Activated CD8-positive, alpha-beta memory T cell treated with anti-CD3 and anti-CD28 coated beads, Interleukin-2, amount 50 U/mL, for 24 hours (primary cell): Measurements from ENCODE around the gene PSMB11.

Source experiments
- DNase-seq: peaks from one replicate; pipeline ENCODE4 v3.0.0-alpha.2; 2020; ENCODE audit errors: extremely low read depth

PSMB11 gene

GRCh38 chr14:23085458-23085857 is 43.4 kb downstream of the PSMB11 start:
- no peak for DNase-seq

GRCh38 chr14:23086565-23086964 is 44.6 kb downstream of the PSMB11 start:
- DNase-seq, result no peak

GRCh38 chr14:23089498-23090253 is 47.7 kb downstream of the PSMB11 start:
- no peak for DNase-seq

GRCh38 chr14:23090254-23090636 is 48.2 kb downstream of the PSMB11 start:
- DNase-seq, result no peak

GRCh38 chr14:23091294-23092225 is 49.5 kb downstream of the PSMB11 start:
- DNase-seq, result no peak

GRCh38 chr14:23093104-23093503 is 51.1 kb downstream of the PSMB11 start:
- DNase-seq, result no peak

GRCh38 chr14:23093526-23093925 is 51.5 kb downstream of the PSMB11 start:
- DNase-seq, result no peak
